ENCODE data around the gene HECTD4. TPM values are rescaled to one million over a fixed set of nuclear protein-coding genes. Genes with fewer than 3 reads are reported as not detected.

Gene HECTD4
- total and polyA plus RNA-seq, 4 donors = 4.3 to 80.1 (median 25.5) TPM

DNA sequence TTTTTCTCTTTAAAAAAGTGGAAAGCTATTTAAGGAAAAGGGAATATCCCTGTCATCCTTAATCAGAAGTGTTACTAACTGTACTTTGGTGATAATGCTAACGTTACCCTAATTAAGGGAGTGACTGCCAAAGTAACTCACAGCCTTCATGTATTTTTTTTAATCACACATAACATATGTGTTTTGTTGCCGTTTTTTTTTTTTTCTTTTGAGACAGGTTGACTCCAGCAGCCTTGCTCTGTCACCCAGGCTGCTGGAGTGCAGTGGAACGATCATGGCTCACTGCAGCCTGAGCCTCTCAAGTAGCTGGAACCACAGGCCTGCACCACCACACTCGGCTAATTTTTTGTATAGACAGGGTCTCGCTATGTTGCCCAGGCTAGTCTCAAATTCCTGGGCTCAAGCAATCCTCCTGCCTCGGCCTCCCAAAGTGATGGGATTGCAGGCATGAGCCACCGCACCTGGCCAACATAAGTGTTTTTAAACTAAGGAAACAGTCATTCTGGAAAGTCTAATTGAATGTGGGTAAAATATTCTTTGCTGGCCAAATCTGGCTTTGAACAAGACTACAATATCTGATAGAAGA lies 56.5 kb downstream of the HECTD4 start:
- 90% methylated on average over 7 of the region's 7 CpGs for WGBS
- H3K4me1 ChIP-seq (ENCODE audit: control insufficient read depth in 4 of 4, insufficient read depth in 4 of 4, low read length in 3 of 4) = peaks cover 5 to 12% (median 10%) of the 10 kb centered on the region in 4 donors
- no peak overlapping the region for H3K4me3 ChIP-seq (ENCODE audit: low read depth in 1 of 3, low read length in 3 of 3)
- no peaks in the 10 kb centered on the region for H3K36me3 ChIP-seq (ENCODE audit: control insufficient read depth in 4 of 4, insufficient read depth in 3 of 4, low read depth in 1 of 4, low read length in 3 of 4)
- TF ChIP-seq JUND (IDR thresholded peaks at IDR 0.05) = no peak
- TF ChIP-seq RAD21 (IDR thresholded peaks at IDR 0.05) = no peak
- TF ChIP-seq GABPA (IDR thresholded peaks at IDR 0.05 in 1 of 2, conservative IDR thresholded peaks at IDR 0.05 in 1 of 2) = no peak
- TF ChIP-seq SP1 (IDR thresholded peaks at IDR 0.05) = no peak
- no peak for TF ChIP-seq TAF1 (conservative IDR thresholded peaks at IDR 0.05)
- TF ChIP-seq FOXA2 (IDR thresholded peaks at IDR 0.05) = no peak
- TF ChIP-seq RXRA (IDR thresholded peaks at IDR 0.05) = no peak
- TF ChIP-seq, protein P1, sequence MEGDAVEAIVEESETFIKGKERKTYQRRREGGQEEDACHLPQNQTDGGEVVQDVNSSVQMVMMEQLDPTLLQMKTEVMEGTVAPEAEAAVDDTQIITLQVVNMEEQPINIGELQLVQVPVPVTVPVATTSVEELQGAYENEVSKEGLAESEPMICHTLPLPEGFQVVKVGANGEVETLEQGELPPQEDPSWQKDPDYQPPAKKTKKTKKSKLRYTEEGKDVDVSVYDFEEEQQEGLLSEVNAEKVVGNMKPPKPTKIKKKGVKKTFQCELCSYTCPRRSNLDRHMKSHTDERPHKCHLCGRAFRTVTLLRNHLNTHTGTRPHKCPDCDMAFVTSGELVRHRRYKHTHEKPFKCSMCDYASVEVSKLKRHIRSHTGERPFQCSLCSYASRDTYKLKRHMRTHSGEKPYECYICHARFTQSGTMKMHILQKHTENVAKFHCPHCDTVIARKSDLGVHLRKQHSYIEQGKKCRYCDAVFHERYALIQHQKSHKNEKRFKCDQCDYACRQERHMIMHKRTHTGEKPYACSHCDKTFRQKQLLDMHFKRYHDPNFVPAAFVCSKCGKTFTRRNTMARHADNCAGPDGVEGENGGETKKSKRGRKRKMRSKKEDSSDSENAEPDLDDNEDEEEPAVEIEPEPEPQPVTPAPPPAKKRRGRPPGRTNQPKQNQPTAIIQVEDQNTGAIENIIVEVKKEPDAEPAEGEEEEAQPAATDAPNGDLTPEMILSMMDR (IDR thresholded peaks at IDR 0.05; ENCODE audit: low read depth, low read length, missing input control) = no peak
- TF ChIP-seq YY1 (IDR thresholded peaks at IDR 0.05) = no peak
- no peak for TF ChIP-seq NR2F2 (IDR thresholded peaks at IDR 0.05)
- TF ChIP-seq, protein P2, sequence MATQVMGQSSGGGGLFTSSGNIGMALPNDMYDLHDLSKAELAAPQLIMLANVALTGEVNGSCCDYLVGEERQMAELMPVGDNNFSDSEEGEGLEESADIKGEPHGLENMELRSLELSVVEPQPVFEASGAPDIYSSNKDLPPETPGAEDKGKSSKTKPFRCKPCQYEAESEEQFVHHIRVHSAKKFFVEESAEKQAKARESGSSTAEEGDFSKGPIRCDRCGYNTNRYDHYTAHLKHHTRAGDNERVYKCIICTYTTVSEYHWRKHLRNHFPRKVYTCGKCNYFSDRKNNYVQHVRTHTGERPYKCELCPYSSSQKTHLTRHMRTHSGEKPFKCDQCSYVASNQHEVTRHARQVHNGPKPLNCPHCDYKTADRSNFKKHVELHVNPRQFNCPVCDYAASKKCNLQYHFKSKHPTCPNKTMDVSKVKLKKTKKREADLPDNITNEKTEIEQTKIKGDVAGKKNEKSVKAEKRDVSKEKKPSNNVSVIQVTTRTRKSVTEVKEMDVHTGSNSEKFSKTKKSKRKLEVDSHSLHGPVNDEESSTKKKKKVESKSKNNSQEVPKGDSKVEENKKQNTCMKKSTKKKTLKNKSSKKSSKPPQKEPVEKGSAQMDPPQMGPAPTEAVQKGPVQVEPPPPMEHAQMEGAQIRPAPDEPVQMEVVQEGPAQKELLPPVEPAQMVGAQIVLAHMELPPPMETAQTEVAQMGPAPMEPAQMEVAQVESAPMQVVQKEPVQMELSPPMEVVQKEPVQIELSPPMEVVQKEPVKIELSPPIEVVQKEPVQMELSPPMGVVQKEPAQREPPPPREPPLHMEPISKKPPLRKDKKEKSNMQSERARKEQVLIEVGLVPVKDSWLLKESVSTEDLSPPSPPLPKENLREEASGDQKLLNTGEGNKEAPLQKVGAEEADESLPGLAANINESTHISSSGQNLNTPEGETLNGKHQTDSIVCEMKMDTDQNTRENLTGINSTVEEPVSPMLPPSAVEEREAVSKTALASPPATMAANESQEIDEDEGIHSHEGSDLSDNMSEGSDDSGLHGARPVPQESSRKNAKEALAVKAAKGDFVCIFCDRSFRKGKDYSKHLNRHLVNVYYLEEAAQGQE (IDR thresholded peaks at IDR 0.05) = no peak
- TF ChIP-seq, protein P3, sequence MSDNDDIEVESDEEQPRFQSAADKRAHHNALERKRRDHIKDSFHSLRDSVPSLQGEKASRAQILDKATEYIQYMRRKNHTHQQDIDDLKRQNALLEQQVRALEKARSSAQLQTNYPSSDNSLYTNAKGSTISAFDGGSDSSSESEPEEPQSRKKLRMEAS (IDR thresholded peaks at IDR 0.05) = no peak
- TF ChIP-seq FOXA1 (IDR thresholded peaks at IDR 0.05) = no peak
- TF ChIP-seq HNF4G (IDR thresholded peaks at IDR 0.05) = no peak
- TF ChIP-seq HNF4A (conservative IDR thresholded peaks at IDR 0.05) = no peak
- TF ChIP-seq, protein P4, sequence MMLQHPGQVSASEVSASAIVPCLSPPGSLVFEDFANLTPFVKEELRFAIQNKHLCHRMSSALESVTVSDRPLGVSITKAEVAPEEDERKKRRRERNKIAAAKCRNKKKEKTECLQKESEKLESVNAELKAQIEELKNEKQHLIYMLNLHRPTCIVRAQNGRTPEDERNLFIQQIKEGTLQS (IDR thresholded peaks at IDR 0.05) = no peak
- H3K27ac ChIP-seq (ENCODE audit: low read depth in 1 of 2, low read length in 2 of 2) = no peak overlapping the region
- H3K27me3 ChIP-seq (ENCODE audit: control insufficient read depth in 4 of 4, insufficient read depth in 4 of 4, low read length in 3 of 4) = no peaks in the 10 kb centered on the region
- H3K9me3 ChIP-seq (ENCODE audit: control insufficient read depth in 4 of 4, low read length in 3 of 4) = no peaks in the 10 kb centered on the region
- no peak for DNase-seq (ENCODE audit: low spot score)
- H3K9ac ChIP-seq (ENCODE audit: low read depth in 1 of 2, low read length in 2 of 2) = no peak overlapping the region

DNA sequence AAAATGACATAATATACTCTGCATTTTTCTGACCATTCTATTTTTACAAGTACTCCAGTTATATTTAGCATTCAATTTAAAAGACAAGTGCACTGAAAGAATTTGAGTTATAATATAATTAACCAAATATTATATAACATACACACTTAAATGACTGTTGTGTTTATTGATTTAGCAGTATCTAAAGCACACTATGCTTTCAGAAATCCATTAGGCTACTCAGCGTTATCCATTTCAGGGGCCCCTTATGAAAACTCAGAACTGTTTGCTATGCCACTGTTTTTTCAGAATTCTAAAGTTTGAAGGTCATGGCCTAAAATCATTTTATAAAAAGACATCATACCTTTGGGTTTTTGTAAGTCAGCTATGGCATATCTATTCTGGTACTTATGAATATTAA lies 57.1 kb downstream of the HECTD4 start:
- peaks cover 5 to 12% (median 10%) of the 10 kb centered on the region in 4 donors for H3K4me1 ChIP-seq (ENCODE audit: control insufficient read depth in 4 of 4, insufficient read depth in 4 of 4, low read length in 3 of 4)

More for the DNA sequence above, 57.1 kb downstream of the HECTD4 start:
- no peak for DNase-seq (ENCODE audit: low spot score)
- Histone ChIP-seq H3K9ac (ENCODE audit: low read depth in 1 of 2, low read length in 2 of 2) (no peak overlapping the region), H3K9me3 (ENCODE audit: control insufficient read depth in 4 of 4, low read length in 3 of 4) (no peaks in the 10 kb centered on the region), H3K27me3 (ENCODE audit: control insufficient read depth in 4 of 4, insufficient read depth in 4 of 4, low read length in 3 of 4) (no peaks in the 10 kb centered on the region), H3K36me3 (ENCODE audit: control insufficient read depth in 4 of 4, insufficient read depth in 3 of 4, low read depth in 1 of 4, low read length in 3 of 4) (no peaks in the 10 kb centered on the region), H3K27ac (ENCODE audit: low read depth in 1 of 2, low read length in 2 of 2) (no peak overlapping the region), H3K4me3 (ENCODE audit: low read depth in 1 of 3, low read length in 3 of 3) (no peak overlapping the region)
- TF ChIP-seq, protein P1 (IDR thresholded peaks at IDR 0.05; ENCODE audit: low read depth, low read length, missing input control) = no peak
- no peak for TF ChIP-seq JUND (IDR thresholded peaks at IDR 0.05)
- no peak for TF ChIP-seq NR2F2 (IDR thresholded peaks at IDR 0.05)
- no peak for TF ChIP-seq RXRA (IDR thresholded peaks at IDR 0.05)
- 97% methylated on average over 1 of the region's 1 CpG for WGBS

Measured in liver (tissue), 9 donors.